Panc1 (cell line): Measurements from ENCODE around the gene IGFL4. TPM values are rescaled to one million over a fixed set of nuclear protein-coding genes. Genes with fewer than 3 reads are reported as not detected.

ENCODE experiments used
- ATAC-seq: fragments of 200-7000 bp; cut with Tn5 transposase; 2 replicates; pipeline ENCODE4 v1.9.1; 2020; ENCODE audit warnings: mild to moderate bottlenecking, moderate library complexity
- BruUV-seq: library from RNA; stranded (reverse); fragments of 400-500 nt; replicated peaks from 2 replicates; lab custom pipeline; 2021; lab: Mats Ljungman, UMichigan
- CTCF ChIA-PET: fragments of 300-600 bp; sonication (Branson Sonifier 250); formaldehyde crosslinking; loops from one replicate; lab custom pipeline; 2022; ENCODE audit warnings: antibody characterized with exemption; lab: Charles Lee
- POLR2A ChIA-PET: fragments of 300-600 bp; sonication (Branson Sonifier 250); formaldehyde crosslinking; loops from one replicate; lab custom pipeline; 2022; ENCODE audit warnings: antibody characterized with exemption; lab: Charles Lee
- DNase-seq: peaks from one replicate; pipeline ENCODE4 v3.0.0-alpha.2; 2010; ENCODE audit warnings: low read depth, low spot score
- H3K27ac ChIP-seq: 2 replicates; pipeline ENCODE4 v1.5.1; 2011; ENCODE audit warnings: mild to moderate bottlenecking, low read length, inconsistent platforms
- H3K27me3 ChIP-seq: fragments of 200-500 bp; sonication (Bioruptor generic); 2 replicates; pipeline ENCODE4 v1.6.0; 2014; ENCODE audit warnings: low read length, inconsistent platforms; ENCODE audit not compliant: control insufficient read depth, insufficient read depth
- H3K36me3 ChIP-seq: fragments of 200-500 bp; sonication (Bioruptor generic); 2 replicates; pipeline ENCODE4 v1.5.1; 2014; ENCODE audit warnings: inconsistent platforms, mild to moderate bottlenecking, low read length, moderate library complexity; ENCODE audit not compliant: control insufficient read depth, insufficient read depth
- H3K4me1 ChIP-seq: 2 replicates; pipeline ENCODE4 v1.5.1; 2011; ENCODE audit warnings: inconsistent platforms, mild to moderate bottlenecking, low read length, moderate library complexity; ENCODE audit not compliant: control insufficient read depth, insufficient read depth
- H3K4me3 ChIP-seq, 2 experiments: 2 replicates each; pipeline ENCODE4 v1.5.1; 2011 to 2012; ENCODE audit warnings: low read depth in 2 of 2, low read length in 2 of 2, mild to moderate bottlenecking in 2 of 2, inconsistent platforms in 1 of 2, moderate library complexity in 1 of 2
- H3K9me3 ChIP-seq: fragments of 200-500 bp; sonication (Bioruptor generic); 2 replicates; pipeline ENCODE4 v1.5.1; 2014; ENCODE audit warnings: low read depth, mild to moderate bottlenecking, inconsistent platforms, low read length, moderate library complexity; ENCODE audit not compliant: control insufficient read depth, insufficient read depth
- CTCF ChIP-seq: fragments of 450-650 bp; IDR thresholded peaks from 2 replicates; pipeline ENCODE4 v1.5.1; 2017; ENCODE audit warnings: mild to moderate bottlenecking
- POLR2AphosphoS5 ChIP-seq: IDR thresholded peaks from 2 replicates; pipeline ENCODE4 v1.6.1; 2012; ENCODE audit warnings: mild to moderate bottlenecking, low read depth, low read length, moderate library complexity
- REST ChIP-seq, 2 experiments: IDR thresholded peaks; 2 replicates each; pipeline ENCODE4 v1.6.1; 2011 to 2012; ENCODE audit warnings: low read depth in 2 of 2, control low read depth in 1 of 2, low read length in 1 of 2, mild to moderate bottlenecking in 1 of 2, moderate library complexity in 1 of 2; ENCODE audit not compliant: insufficient read depth in 1 of 2
- SIN3A ChIP-seq: IDR thresholded peaks from 2 replicates; pipeline ENCODE4 v1.6.1; 2012; ENCODE audit warnings: low read depth, mild to moderate bottlenecking, low read length, moderate library complexity, borderline replicate concordance; ENCODE audit not compliant: insufficient read depth
- TCF7L2 ChIP-seq: IDR thresholded peaks from 2 replicates; pipeline ENCODE4 v1.6.1; 2011; ENCODE audit warnings: mild to moderate bottlenecking, low read depth, low read length, inconsistent platforms
- in situ Hi-C: cut with HindIII; loops from 2 replicates; pipeline ENCODE4 v1.10.0; 2016; ENCODE audit warnings: low sequenced_read_pairs, low pct_unique_long_range_greater_than_20kb
- intact Hi-C: fragments of 100-400 bp; cut with micrococcal nuclease; formaldehyde crosslinking; loops from one replicate; pipeline ENCODE4 v1.10.0; 2022; ENCODE audit not compliant: unreplicated experiment
- total RNA-seq: library from RNA; stranded (reverse); gene quantifications from one replicate; pipeline ENCODE4 v1.2.1, GENCODE V29; 2021; ENCODE audit not compliant: unreplicated experiment

IGFL4 gene
- total RNA-seq, 1 experiment from 2014 or later = 0.39 TPM

DNA sequence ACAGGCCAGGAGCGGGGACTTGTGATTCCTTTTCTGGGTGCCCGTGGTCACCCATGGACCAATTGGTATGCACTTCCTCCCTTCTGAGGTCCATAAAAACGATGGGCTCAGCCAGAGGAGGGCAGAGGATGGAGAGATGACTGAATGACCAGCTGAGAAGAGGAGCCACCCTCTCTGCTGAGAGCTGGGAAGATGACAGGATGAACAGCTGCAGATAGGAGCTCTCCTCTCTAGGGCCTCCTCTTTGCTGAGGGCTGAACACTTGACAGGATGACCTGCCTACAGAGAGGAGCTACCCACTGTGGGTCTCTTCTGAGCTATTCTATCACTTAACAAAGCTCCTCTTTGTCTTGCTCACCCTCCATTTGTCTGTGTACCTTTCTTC is 4.1 kb downstream of the IGFL4 start:
- ChIA-PET CTCF (interaction anchor here (0.7 kb wide), 1 partner anchor 53 kb away, joined by 5 read pairs; no protein-coding TSS in a partner anchor), POLR2A (no interaction called here)
- intact Hi-C loops (no loop called here), in situ Hi-C loops (no loop called here)
- Histone ChIP-seq H3K36me3 (no peaks in the 10 kb centered on the region), H3K9me3 (no peaks in the 10 kb centered on the region), H3K27ac (no peak overlapping the region), H3K27me3 (no peaks in the 10 kb centered on the region), H3K4me1 (no peaks in the 10 kb centered on the region), H3K4me3 (no peak overlapping the region)
- no peak for DNase-seq
- no peak for TF ChIP-seq SIN3A
- no peak for TF ChIP-seq POLR2AphosphoS5
- no peak for TF ChIP-seq CTCF
- no peak for TF ChIP-seq TCF7L2
- no peak for TF ChIP-seq REST (IDR thresholded peaks at IDR 0.05; ENCODE audit: insufficient read depth in 1 of 2, low read depth in 2 of 2, low read length in 1 of 2)
- BruUV-seq = no TSS peak
- peak; percentile 53; the same call in 1 of the 2 replicates for ATAC-seq

GRCh38 chr19:46035986-46036743 is 4.6 kb downstream of the IGFL4 start:
- POLR2A ChIA-PET = no interaction called here
- ATAC-seq = 0 out of 2 replicates have a peak, but pooled peaks have one; percentile 53
- CTCF ChIA-PET = interaction anchor here (0.7 kb wide), 1 partner anchor 54 kb away, joined by 5 read pairs; no protein-coding TSS in a partner anchor
- Histone ChIP-seq H3K27me3 (no peaks in the 10 kb centered on the region), H3K4me1 (no peaks in the 10 kb centered on the region), H3K36me3 (no peaks in the 10 kb centered on the region), H3K9me3 (no peaks in the 10 kb centered on the region), H3K4me3 (no peak overlapping the region), H3K27ac (no peak overlapping the region)
- no peak for DNase-seq
- in situ Hi-C loops (no loop called here), intact Hi-C loops (no loop called here)
- TF ChIP-seq REST (IDR thresholded peaks at IDR 0.05; ENCODE audit: insufficient read depth in 1 of 2, low read depth in 2 of 2, low read length in 1 of 2) (no peak), POLR2AphosphoS5 (no peak), TCF7L2 (no peak), CTCF (no peak), SIN3A (no peak)
- BruUV-seq = no TSS peak
